OCI-LY1 (cell line): ENCODE measurements around the gene ATF7IP.

Source experiments
- EZH2 ChIP-seq: fragments of 200-600 bp; sonication (generic), shearing (Covaris generic); IDR thresholded peaks from 2 replicates; pipeline ENCODE4 v1.8.0; 2017; ENCODE audit warnings: borderline replicate concordance, mixed run types, mild to moderate bottlenecking, antibody characterized with exemption, low read length, moderate library complexity, mixed read lengths
- TF ChIP-seq, protein P1 (sequence below): fragments of 200-600 bp; sonication (generic), shearing (Covaris generic); IDR thresholded peaks from 2 replicates; pipeline ENCODE4 v1.5.1; 2017; ENCODE audit warnings: mild to moderate bottlenecking, antibody characterized with exemption, low read length, moderate library complexity, mixed read lengths

DNA sequence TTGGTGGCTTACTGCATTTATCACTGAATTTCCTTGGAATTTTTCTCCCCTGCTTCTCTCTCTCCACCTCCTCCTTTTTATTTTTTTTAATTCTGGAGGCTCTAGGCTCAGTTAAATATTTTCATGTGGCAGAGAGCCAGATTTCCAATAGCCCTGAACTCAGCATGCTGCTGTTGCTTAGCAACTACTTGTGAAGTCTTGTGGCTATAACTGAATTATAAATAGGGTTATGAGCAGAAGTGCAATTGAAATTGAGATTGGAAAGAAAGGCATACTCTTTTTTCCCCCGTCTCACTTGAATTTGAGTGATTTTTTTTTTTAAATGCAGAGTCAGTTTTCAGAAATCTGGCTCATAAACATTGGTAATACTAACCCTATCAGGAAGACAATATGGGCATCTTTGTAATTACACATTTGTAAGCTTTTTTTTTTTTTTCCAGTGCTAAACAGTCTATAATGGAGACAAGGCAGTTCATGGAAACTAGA lies 38.3 kb downstream of the ATF7IP start:
- TF ChIP-seq, protein P1, sequence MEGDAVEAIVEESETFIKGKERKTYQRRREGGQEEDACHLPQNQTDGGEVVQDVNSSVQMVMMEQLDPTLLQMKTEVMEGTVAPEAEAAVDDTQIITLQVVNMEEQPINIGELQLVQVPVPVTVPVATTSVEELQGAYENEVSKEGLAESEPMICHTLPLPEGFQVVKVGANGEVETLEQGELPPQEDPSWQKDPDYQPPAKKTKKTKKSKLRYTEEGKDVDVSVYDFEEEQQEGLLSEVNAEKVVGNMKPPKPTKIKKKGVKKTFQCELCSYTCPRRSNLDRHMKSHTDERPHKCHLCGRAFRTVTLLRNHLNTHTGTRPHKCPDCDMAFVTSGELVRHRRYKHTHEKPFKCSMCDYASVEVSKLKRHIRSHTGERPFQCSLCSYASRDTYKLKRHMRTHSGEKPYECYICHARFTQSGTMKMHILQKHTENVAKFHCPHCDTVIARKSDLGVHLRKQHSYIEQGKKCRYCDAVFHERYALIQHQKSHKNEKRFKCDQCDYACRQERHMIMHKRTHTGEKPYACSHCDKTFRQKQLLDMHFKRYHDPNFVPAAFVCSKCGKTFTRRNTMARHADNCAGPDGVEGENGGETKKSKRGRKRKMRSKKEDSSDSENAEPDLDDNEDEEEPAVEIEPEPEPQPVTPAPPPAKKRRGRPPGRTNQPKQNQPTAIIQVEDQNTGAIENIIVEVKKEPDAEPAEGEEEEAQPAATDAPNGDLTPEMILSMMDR, result no peak
- TF ChIP-seq EZH2, result no peak
